HEK293T (cell line): Measurements from ENCODE around the gene LRRC59.

ENCODE experiments used
- CTCF ChIA-PET: fragments of 350-600 bp; formaldehyde crosslinking; extraction: SDS; loops from one replicate; lab custom pipeline; 2021; ENCODE audit warnings: antibody characterized with exemption, inconsistent platforms; lab: Yijun Ruan, JAX
- POLR2A ChIA-PET: fragments of 350-600 bp; formaldehyde crosslinking; extraction: SDS; loops from one replicate; lab custom pipeline; 2020; ENCODE audit warnings: antibody characterized with exemption, inconsistent platforms; lab: Yijun Ruan, JAX
- DNase-seq: peaks from one replicate; pipeline ENCODE4 v3.0.0; 2012; ENCODE audit warnings: mixed read lengths; ENCODE audit errors: extremely low spot score
- ARNT ChIP-seq: fragments of 450-650 bp; IDR thresholded peaks from 2 replicates; pipeline ENCODE4 v1.6.1; 2017; ENCODE audit warnings: mild to moderate bottlenecking
- BHLHE40 ChIP-seq: fragments of 450-650 bp; IDR thresholded peaks from 2 replicates; pipeline ENCODE4 v1.6.1; 2016; ENCODE audit warnings: mild to moderate bottlenecking, moderate library complexity, borderline replicate concordance
- CTBP1 ChIP-seq: fragments of 450-650 bp; IDR thresholded peaks from 2 replicates; pipeline ENCODE4 v1.6.1; 2016; ENCODE audit warnings: borderline replicate concordance
- ELF4 ChIP-seq: fragments of 450-650 bp; IDR thresholded peaks from 2 replicates; pipeline ENCODE4 v1.6.1; 2017; ENCODE audit warnings: antibody characterized with exemption
- FOXA1 ChIP-seq: fragments of 450-650 bp; IDR thresholded peaks from 2 replicates; pipeline ENCODE4 v1.6.1; 2016; ENCODE audit warnings: mild to moderate bottlenecking
- FOXK2 ChIP-seq: fragments of 450-650 bp; IDR thresholded peaks from 2 replicates; pipeline ENCODE4 v1.6.1; 2016; ENCODE audit warnings: mild to moderate bottlenecking
- FOXM1 ChIP-seq: fragments of 450-650 bp; IDR thresholded peaks from 2 replicates; pipeline ENCODE4 v1.6.1; 2017; ENCODE audit warnings: mild to moderate bottlenecking, borderline replicate concordance
- HDGF ChIP-seq: fragments of 450-650 bp; IDR thresholded peaks from 2 replicates; pipeline ENCODE4 v1.6.1; 2017; ENCODE audit warnings: antibody characterized with exemption, borderline replicate concordance
- L3MBTL2 ChIP-seq: fragments of 450-650 bp; conservative IDR thresholded peaks from 2 replicates; pipeline ENCODE4 v1.6.1; 2016; ENCODE audit warnings: mild to moderate bottlenecking
- LEF1 ChIP-seq: fragments of 450-650 bp; IDR thresholded peaks from 2 replicates; pipeline ENCODE4 v1.6.1; 2017; ENCODE audit warnings: mild to moderate bottlenecking, borderline replicate concordance
- NFRKB ChIP-seq: fragments of 450-650 bp; IDR thresholded peaks from 2 replicates; pipeline ENCODE4 v1.6.1; 2016; ENCODE audit warnings: mild to moderate bottlenecking, moderate library complexity
- PKNOX1 ChIP-seq: fragments of 450-650 bp; IDR thresholded peaks from 2 replicates; pipeline ENCODE4 v1.6.1; 2016
- SP1 ChIP-seq: fragments of 450-650 bp; IDR thresholded peaks from 2 replicates; pipeline ENCODE4 v1.6.1; 2017
- SUZ12 ChIP-seq: fragments of 450-650 bp; IDR thresholded peaks from 2 replicates; pipeline ENCODE4 v1.6.1; 2016; ENCODE audit warnings: mild to moderate bottlenecking
- TARDBP ChIP-seq: fragments of 450-650 bp; IDR thresholded peaks from 2 replicates; pipeline ENCODE4 v1.6.1; 2016
- ZNF384 ChIP-seq: fragments of 450-650 bp; IDR thresholded peaks from 2 replicates; pipeline ENCODE4 v1.6.1; 2016

LRRC59 gene

GRCh38 chr17:50354776-50355175, 42.5 kb downstream of the LRRC59 start:
- ChIA-PET CTCF (no interaction called here), POLR2A (no interaction called here)
- TF ChIP-seq SP1 (no peak), NFRKB (no peak), CTBP1 (no peak), SUZ12 (no peak), PKNOX1 (no peak), FOXA1 (no peak), BHLHE40 (no peak), L3MBTL2 (no peak), ARNT (no peak), ELF4 (no peak), FOXK2 (no peak), LEF1 (no peak), FOXM1 (no peak)
- no peak for DNase-seq

DNA sequence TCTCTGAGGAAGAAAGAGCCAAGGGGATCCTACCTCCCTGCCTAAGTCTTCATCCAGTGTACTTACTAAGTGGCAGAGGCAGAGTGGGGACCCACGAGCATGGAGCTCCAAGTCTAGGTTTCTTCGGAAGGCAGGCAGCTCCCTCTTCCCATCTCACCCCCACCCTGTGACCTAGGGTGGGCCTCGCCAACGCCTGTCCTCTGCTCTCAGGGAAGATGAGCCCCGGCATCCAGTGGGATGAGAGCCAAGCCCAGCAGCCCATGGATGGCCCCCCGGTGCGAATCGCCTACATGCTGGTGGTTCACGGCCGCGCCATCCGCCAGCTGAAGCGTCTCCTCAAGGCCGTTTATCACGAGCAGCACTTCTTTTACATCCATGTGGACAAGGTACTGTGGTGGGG, 43.1 kb downstream of the LRRC59 start:
- no peak for DNase-seq
- CTCF ChIA-PET: no interaction called here
- POLR2A ChIA-PET: no interaction called here
- no peak for TF ChIP-seq SUZ12
- no peak for TF ChIP-seq BHLHE40
- no peak for TF ChIP-seq ELF4
- TF ChIP-seq L3MBTL2: no peak
- TF ChIP-seq HDGF: no peak
- no peak for TF ChIP-seq SP1
- no peak for TF ChIP-seq ARNT
- TF ChIP-seq NFRKB: no peak
- TF ChIP-seq PKNOX1: no peak
- no peak for TF ChIP-seq TARDBP
- no peak for TF ChIP-seq FOXK2
- no peak for TF ChIP-seq ZNF384
- TF ChIP-seq CTBP1: no peak

GRCh38 chr17:50353600-50354195, 43.6 kb downstream of the LRRC59 start:
- CTCF ChIA-PET: no interaction called here
- TF ChIP-seq L3MBTL2: no peak
- TF ChIP-seq FOXM1: no peak
- no peak for TF ChIP-seq CTBP1
- TF ChIP-seq NFRKB: no peak
- TF ChIP-seq FOXA1: no peak
- TF ChIP-seq LEF1: no peak
- TF ChIP-seq BHLHE40: no peak
- no peak for TF ChIP-seq ELF4
- no peak for TF ChIP-seq SUZ12
- TF ChIP-seq ARNT: no peak
- TF ChIP-seq FOXK2: no peak
- TF ChIP-seq SP1: no peak
- no peak for TF ChIP-seq TARDBP
- no peak for TF ChIP-seq HDGF
- DNase-seq: no peak
- POLR2A ChIA-PET: no interaction called here

- TF ChIP-seq FOXM1 (no peak), ARNT (no peak), TARDBP (no peak), BHLHE40 (no peak), PKNOX1 (no peak), L3MBTL2 (no peak), ELF4 (no peak), SP1 (no peak), FOXA1 (no peak), SUZ12 (no peak)
- ChIA-PET CTCF (interaction anchor here (1.3 kb wide), 1 partner anchor 9 kb away, joined by 7 read pairs; no protein-coding TSS in a partner anchor), POLR2A (interaction anchor here (0.7 kb wide), 1 partner anchor 126 kb away, joined by 3 read pairs; no protein-coding TSS in a partner anchor)
- no peak for DNase-seq
Measured at GRCh38 chr17:50352693-50353599, 44.4 kb downstream of the LRRC59 start.

GRCh38 chr17:50352072-50352692, 45.1 kb downstream of the LRRC59 start:
- no peak for TF ChIP-seq ZNF384
- no peak for TF ChIP-seq NFRKB
- no peak for TF ChIP-seq PKNOX1
- no peak for TF ChIP-seq TARDBP
- TF ChIP-seq SUZ12: no peak
- no peak for TF ChIP-seq SP1
- no peak for TF ChIP-seq FOXK2
- TF ChIP-seq LEF1: no peak
- no peak for TF ChIP-seq ELF4
- ChIA-PET POLR2A (interaction anchor here (0.7 kb wide), 1 partner anchor 127 kb away, joined by 3 read pairs; no protein-coding TSS in a partner anchor), CTCF (interaction anchor here (1.3 kb wide), 1 partner anchor 10 kb away, joined by 7 read pairs; no protein-coding TSS in a partner anchor)
- no peak for DNase-seq
